ENCODE measurements around the gene KCNJ15.

The KCNJ15 gene

GRCh38 chr21:38329162-38329561, 72.4 kb downstream of the KCNJ15 start:
- no peak for DNase-seq

GRCh38 chr21:38330666-38331065, 73.9 kb downstream of the KCNJ15 start:
- DNase-seq = no peak

- DNase-seq = no peak
Observed at GRCh38 chr21:38333301-38334272, 76.8 kb downstream of the KCNJ15 start.

- DNase-seq = no peak
Observed at GRCh38 chr21:38334866-38335265, 78.1 kb downstream of the KCNJ15 start.

- DNase-seq = no peak
Observed at GRCh38 chr21:38337793-38338192, 81.0 kb downstream of the KCNJ15 start.

- no peak for DNase-seq
Observed at GRCh38 chr21:38340131-38340530, 83.3 kb downstream of the KCNJ15 start.

- DNase-seq = no peak
Observed at GRCh38 chr21:38341546-38342012, 84.8 kb downstream of the KCNJ15 start.

- no peak for DNase-seq
Observed at GRCh38 chr21:38342739-38343138, 85.9 kb downstream of the KCNJ15 start.

- no peak for DNase-seq
Observed at GRCh38 chr21:38343691-38344090, 86.9 kb downstream of the KCNJ15 start.

GRCh38 chr21:38346286-38346685, 89.5 kb downstream of the KCNJ15 start:
- no peak for DNase-seq

GRCh38 chr21:38349111-38349746, 92.4 kb downstream of the KCNJ15 start:
- DNase-seq = no peak

GRCh38 chr21:38349977-38350376, 93.2 kb downstream of the KCNJ15 start:
- no peak for DNase-seq

- DNase-seq = no peak
Observed at GRCh38 chr21:38350684-38351083, 93.9 kb downstream of the KCNJ15 start.

GRCh38 chr21:38351176-38351959, 94.6 kb downstream of the KCNJ15 start:
- DNase-seq = no peak

- DNase-seq = no peak
Observed at GRCh38 chr21:38351961-38352521, 95.2 kb downstream of the KCNJ15 start.

- DNase-seq = peak; percentile 12 to 46
Observed at GRCh38 chr21:38352536-38353219, 95.9 kb downstream of the KCNJ15 start.

- no peak for DNase-seq
Observed at GRCh38 chr21:38354231-38354630, 97.4 kb downstream of the KCNJ15 start.

GRCh38 chr21:38354746-38355145, 98.0 kb downstream of the KCNJ15 start:
- no peak for DNase-seq

GRCh38 chr21:38355353-38355752, 98.6 kb downstream of the KCNJ15 start:
- no peak for DNase-seq

- peak; percentile 46 to 64 for DNase-seq
Observed at GRCh38 chr21:38355992-38356781, 99.4 kb downstream of the KCNJ15 start.

Data from CD4-positive, alpha-beta T cell treated with Interleukin-4 for 1 hour (primary cell).